HG03066 (cell line): ENCODE data around the gene TRIM25.

Source experiments
- ATAC-seq: cut with Tn5 transposase; IDR thresholded peaks from one replicate; pipeline ENCODE4 v1.9.1; 2021; ENCODE audit warnings: low read depth; ENCODE audit not compliant: unreplicated experiment

Gene TRIM25

GRCh38 chr17:56876766-56877179 lies 37.1 kb downstream of the TRIM25 start:
- no peak for ATAC-seq

- no peak for ATAC-seq
Observed at GRCh38 chr17:56870081-56870651, 43.7 kb downstream of the TRIM25 start.

- ATAC-seq, result no peak
Observed at GRCh38 chr17:56868716-56869115, 45.1 kb downstream of the TRIM25 start.

- ATAC-seq, result no peak
Observed at GRCh38 chr17:56867948-56868376, 45.9 kb downstream of the TRIM25 start.

- no peak for ATAC-seq
Observed at GRCh38 chr17:56866496-56866895, 47.4 kb downstream of the TRIM25 start.

GRCh38 chr17:56866076-56866475 lies 47.8 kb downstream of the TRIM25 start:
- ATAC-seq, result no peak

GRCh38 chr17:56863974-56864373 lies 49.9 kb downstream of the TRIM25 start:
- no peak for ATAC-seq

GRCh38 chr17:56861899-56862298 lies 52.0 kb downstream of the TRIM25 start:
- ATAC-seq, result no peak

GRCh38 chr17:56851008-56851407 lies 62.8 kb downstream of the TRIM25 start:
- no peak for ATAC-seq

- ATAC-seq, result no peak
Observed at GRCh38 chr17:56850591-56850990, 63.3 kb downstream of the TRIM25 start.

- no peak for ATAC-seq
Observed at GRCh38 chr17:56849131-56849530, 64.7 kb downstream of the TRIM25 start.

- no peak for ATAC-seq
Observed at GRCh38 chr17:56847106-56847505, 66.7 kb downstream of the TRIM25 start.

- no peak for ATAC-seq
Observed at GRCh38 chr17:56845934-56846333, 67.9 kb downstream of the TRIM25 start.

- ATAC-seq, result no peak
Observed at GRCh38 chr17:56842577-56842976, 71.3 kb downstream of the TRIM25 start.

GRCh38 chr17:56838687-56839086 lies 75.2 kb downstream of the TRIM25 start:
- no peak for ATAC-seq
